ENCODE measurements around the gene OCEL1. TPM values are rescaled to one million over a fixed set of nuclear protein-coding genes. Genes with fewer than 3 reads are reported as not detected.

The OCEL1 gene
- total RNA-seq, 1 experiment from 2014 or later, result 1.6 TPM

DNA sequence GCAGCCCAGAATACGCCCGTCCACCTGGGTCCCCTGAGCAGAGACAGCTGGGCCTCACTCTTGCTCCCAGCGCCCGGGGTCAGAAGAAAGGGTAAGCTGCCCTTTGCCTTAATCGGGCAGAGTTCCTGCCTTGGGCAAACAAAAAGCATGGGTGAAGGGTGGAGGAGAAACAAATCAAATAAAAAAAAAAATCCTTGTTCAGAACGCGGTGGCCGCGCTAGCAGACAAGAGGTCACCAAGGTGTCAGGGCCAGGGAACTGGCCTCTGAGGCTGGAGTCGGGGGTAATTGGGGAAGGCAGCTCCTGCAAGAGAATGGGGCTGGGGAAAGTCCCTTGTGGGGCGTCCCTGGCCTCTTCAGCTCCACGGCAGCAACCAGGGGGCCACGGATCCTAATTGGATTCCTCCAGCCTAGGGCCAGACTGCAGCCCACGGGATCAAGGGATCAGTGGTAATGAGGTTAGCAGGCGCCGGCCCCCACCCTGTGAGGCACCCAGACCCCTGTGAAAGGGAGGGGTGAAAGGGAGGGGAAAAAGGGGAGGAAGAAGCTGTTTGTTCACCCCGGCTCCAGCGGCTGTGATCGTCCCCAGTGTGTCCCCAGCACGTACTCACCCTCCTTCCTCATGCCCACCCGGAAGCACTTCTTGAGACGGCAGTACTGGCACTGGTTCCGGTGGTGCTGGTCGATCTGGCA, 14.2 kb downstream of the OCEL1 start:
- no peak for DNase-seq (ENCODE audit: low read depth)

DNA sequence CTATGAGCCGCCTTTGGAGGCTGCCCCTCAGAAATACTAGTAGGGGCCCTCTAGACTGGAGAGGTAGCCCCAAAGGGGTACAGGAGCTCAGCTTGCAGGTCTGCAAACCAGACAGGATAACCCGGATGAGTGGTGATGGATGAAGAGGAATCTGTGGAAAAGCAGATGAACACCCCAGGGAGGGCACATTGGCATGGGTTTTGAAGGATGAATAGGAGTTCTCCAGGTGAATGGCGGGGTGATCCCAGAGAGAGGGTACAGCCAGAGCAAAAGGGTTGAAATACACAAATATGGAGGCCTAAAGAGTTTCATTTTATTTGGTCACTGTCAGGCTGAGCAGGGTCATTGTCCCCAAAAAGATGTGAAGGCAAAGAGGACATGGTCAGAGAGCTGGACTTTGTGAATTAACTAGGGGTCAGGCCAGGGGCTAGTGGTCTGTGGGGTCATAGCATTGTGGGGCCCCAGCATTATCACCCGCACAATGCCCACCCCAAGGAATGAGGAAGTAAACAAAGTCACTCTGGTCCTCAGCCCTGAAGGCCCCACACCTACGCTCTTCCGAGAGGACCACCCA, 14.9 kb downstream of the OCEL1 start:
- DNase-seq (ENCODE audit: low read depth), result no peak

DNA sequence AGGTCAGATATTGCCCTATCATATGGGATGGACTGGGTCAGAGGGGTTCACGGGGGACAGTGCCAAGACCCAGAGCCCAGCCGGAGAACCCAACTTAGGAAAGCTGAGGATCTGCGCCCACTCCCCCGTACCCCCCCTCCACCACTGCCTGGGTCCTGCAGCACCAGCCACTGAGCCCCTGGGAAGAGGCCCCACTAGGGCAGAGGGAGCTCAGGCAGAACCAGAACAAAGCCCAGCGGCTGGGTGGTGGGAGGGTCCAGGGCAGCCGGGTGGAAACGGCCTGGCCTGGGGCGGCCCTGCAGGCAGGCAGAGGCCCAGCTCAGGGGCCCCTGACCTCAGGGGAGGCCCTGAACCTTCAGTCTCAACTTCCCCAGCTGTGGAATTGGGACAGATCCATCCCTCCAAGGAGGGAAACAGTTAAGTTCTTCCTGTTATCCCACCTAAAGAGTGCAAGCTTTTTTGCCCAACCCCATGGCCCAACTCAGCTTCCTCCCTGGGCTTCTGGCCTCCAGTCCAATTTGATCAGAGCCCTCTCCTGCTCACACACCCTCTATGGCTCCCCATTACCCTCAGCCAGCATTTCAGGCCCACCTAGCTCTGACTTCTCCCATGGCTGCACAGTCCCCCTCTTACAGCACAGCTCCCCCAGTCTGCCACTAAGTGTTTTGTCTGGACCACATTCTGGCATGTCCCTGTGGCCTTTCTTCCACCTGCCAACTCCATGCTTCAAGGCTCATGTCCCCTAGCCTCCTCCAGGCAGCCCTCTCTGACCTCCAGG, 16.6 kb downstream of the OCEL1 start:
- DNase-seq (ENCODE audit: low read depth), result no peak

DNA sequence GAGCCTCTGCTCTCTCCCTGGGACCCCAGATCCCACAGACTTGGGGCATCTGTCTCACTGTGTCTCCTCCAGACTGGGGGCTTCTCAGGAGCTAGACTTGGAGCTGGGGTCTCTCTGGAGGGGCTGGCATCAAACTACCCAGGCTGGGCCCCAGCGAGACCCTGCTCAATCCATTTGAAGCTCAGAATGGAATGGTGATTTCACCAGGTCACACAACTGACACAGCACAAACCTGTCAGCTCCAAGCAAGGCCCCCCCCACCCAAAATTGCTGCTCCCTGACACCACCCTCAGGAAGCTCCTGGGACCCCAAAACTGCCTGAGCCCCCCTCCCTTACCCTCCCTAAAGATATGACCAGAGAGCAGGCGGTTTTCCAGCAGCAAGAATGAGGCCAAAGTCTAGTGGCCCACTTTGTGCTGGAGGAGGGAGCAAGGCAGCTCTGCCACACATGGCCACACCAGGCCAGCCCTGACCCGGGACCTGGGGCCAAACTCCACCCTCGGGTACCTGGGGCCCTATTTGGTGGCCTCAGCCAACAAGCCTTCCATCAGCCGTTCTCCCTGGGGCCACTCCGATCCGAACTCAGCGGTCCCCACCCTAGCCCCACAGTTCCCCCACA, 17.3 kb downstream of the OCEL1 start:
- DNase-seq (ENCODE audit: low read depth), result no peak

DNA sequence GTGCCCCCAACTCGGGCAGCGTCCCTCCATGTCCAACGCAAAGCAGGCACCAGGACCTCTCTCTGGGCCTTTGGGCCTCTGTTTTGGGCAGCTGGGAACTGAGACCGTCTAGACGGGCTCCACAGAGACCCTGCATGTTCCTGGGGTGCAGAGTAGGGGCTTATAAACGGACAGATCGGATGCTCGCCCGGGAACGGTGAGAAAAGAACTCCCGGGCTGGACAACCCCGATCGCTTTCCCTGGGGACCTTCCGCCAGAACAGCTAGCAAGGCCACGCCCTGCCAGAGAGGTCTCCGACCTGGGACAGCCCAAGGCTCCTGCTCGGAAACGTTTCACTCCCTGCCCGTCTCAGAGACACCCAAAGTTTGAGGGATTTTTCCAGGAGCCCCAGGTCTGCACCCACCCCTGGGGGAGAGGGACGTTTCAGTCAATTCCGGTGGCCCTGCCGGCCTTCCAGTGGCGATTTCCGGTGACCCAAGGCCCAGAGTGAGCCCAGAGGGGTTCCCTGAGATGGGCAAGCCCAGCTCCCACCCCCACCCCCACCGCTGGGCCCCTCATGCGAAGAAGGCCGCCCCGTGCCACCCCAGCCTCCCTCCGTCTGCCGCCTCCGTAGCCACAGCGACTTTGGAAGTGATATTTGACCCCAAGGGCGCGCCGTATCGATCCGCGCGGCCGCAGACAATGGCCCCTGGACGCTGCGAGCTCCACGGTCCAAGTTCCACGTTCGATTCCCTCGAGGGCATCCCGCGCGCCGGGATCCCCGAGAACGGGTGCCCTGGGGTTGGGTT, 18.0 kb downstream of the OCEL1 start:
- DNase-seq (ENCODE audit: low read depth), result peak; percentile 50

DNA sequence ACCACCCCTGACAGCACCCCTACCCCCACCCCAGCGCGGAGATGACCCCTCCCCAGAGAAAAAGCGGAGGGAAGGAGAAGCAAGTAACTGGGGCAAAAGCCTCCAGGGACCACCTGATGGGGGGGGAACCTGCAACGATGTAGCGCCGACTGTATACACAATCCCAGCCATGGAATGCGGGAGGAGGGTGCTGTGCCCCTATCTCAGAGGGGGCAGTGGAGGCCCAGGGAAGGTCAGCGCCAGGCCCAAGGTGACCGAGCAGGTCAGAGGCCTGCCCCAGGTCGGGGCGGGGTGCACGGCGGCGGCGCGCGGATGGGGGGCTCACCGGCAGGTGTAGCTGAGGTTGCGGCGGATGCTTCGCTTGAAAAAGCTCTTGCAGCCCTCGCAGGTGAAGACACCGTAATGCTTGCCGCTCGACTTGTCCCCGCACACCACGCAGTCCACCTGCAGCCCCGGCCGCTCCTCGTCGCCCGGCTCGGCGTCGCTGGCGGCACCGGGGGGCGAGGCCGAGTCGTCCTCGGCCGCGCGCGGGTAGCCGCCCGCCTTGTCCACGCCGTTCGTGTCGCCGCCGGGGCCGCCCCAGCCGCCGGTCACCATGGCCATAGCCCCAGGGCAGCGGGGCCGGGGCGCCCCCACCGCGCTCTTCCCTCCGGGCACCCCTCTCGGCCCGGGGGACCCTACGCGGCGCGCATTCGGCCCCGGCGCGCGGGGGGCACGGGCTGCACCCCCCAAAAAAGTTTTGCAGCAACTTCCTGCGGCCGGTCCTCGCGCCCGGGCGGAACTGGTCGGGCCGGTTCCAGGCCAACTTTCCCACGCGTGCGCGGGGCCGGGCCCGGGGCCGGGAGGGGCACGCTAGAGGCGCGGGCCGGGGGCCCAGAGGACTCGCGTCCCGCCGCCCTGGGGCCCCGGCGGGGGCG, 18.9 kb downstream of the OCEL1 start:
- DNase-seq (ENCODE audit: low read depth), result no peak

DNA sequence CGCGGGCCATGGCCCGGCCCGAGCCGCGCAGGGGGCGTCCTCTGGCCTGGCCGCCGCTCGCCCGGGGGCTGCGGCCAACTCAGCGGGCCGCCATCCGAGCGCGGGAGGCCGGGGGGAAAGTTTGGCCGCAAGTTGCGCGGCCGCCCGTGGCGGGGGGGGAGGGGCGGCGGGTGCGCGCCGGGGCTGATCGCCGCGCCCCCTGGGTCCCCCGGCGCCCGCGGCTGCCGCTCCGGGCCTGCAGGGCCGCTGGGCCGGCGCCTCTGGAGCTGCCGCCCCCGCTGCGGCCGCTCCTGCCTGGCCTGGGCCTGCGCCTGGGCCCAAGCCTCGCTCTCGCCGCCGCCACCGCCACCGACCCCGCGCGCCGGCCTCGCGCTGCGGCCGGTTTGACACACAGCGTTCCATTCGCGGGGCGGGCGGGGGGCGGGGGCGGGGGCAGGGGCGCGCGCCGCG, 19.5 kb downstream of the OCEL1 start, which contains the start of gene NR2F6:
Gene NR2F6, minus strand, starts transcription at position 385 of the 450 bp plus-strand sequence. CDS start 699 bp downstream, outside the sequence.
- DNase-seq (ENCODE audit: low read depth), result no peak

DNA sequence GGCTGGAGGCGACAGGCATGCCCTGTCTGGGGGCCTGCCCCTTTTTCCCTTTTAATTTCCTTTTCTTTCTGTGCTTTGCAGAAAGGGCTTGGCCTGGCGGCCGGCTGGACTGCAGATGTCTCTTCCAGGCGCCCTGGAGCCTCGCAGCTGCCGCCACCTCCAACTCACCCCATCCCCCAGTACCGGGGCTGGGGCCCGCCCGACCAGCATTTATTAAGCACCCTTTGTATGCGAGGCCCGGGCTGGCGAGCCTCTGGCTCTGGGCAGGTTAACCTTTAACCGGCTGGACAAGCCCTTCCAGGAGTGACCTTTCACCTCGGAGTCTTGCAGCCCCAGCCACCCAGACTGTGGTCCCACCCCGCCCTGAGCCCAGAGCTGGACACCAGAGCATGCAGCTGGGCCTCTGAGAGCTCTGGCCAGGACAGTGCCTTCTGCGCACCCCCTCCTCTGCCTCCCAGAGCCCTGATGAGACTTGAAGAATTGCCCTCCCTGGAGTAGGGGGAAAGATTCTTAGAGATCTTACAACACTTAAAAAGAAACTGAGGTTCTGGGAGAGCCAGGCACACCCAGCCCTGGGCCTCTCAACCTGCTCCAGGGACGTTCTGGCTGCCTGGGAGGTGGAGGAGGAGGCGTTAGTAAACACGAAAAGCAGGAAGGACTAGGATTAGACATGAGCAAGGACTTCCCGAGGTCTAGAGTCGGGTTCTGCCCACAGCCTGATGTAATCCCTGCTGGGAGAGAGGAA, 20.8 kb downstream of the OCEL1 start:
- peak; percentile 61 for DNase-seq (ENCODE audit: low read depth)

DNA sequence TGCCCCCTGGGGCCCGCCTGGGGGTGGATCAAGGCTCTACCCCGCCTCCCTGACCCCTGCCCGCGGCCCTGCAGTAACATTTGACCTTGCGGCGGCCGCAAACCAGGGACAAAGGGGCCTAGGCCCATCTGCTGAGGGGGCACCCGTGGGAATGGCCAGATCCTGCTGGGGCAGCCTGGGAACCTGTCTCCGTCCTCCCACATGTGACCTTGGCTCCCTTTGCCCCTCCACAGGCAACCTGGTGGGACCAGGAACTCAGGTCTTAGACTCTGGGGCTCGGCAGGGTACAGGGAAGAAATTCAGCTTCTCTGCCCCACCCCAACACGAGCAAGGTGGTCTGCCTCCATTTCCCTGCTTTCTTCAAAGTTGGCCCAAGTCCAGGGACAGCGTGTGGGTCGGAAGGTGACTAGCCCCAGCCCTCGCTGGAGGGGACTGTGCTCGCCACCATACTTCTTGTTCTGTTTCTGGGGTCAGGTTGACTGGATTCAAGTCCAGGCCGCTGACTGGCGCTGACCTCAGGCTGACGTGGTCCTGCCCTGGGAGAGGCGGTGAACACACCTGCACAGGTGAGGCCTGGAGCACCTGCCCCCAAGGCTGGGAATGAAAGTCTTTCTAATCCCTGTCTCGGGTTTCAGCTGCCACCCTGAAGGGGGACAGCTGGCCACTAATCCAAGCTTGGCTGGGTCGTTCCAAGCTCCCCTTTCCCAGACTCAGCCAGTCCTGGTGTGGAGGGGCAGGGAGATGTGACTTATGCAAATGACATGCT, 22.2 kb downstream of the OCEL1 start:
- no peak for DNase-seq (ENCODE audit: low read depth)

DNA sequence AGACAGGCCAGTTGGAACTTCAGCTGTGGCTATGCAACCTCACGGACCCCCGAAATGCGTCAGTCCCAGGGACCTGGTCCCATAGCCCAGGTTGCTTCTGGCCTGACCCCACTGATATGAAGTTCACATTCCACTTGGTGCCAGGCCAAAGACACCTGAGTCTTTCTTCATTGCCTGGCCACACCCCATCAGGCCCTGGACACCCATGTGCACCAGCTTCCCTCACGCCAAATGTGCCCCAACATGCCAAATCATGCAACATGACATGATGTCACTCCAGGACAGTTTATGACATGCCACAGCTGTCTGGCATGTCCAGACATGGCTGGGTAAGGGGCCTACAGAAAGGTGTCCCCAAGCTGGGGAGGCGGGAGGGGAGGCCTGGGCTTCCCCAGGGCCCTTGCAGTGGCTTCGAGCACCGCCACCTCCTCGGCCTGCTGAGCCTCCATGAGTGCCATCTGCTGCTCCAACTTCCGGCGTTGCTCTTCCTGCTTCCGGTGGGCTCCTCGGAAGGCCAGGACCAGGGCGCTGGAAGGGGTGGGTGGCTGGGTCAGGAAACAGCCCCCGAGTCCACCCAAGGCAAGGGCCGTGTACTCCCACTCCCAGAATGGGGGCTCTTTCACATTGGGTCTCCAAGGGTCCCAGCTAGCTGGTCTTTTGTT, 24.0 kb downstream of the OCEL1 start:
- no peak for DNase-seq (ENCODE audit: low read depth)

DNA sequence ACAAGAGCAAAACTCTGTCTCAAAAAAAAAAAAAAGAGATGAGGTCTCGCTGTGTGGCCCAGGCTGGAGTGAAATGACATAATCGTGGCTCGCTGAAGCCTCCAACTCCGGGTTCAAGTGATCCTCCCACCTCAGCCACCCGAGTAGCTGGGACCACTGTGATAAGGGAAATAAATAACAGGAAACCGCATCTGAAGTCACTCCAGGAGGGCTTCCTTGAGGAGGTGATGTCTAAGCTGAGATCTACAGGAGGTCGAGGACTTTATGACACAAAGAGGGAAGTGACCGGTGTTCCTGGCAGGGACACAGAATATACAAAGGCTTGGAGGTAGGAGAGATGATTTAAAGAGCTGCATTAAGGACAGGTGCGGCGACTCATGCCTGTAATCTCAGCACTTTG, 28.6 kb downstream of the OCEL1 start:
- DNase-seq (ENCODE audit: low read depth), result no peak

DNA sequence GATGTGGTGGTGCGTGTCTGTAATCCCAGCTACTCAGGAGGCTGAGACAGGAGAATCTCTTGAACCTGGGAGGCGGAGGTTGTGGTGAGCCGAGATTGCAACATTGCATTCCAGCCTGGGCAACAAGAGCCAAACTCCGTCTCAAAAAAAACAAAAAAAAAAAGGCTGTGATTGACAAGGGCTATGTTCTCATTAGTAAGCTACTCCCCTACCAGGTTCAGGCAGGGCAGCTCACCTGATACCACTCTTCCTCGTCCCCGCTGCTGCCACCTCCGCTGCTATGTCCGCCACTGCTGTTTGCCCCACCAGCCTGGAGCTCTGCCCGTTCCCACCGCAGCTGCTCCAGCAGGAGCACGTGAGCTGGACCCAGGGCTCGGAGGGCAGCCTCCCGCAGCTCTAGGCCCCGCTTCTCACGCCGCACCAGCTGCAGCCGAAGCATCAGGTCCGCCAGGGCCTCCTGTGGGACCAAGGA, 29.2 kb downstream of the OCEL1 start:
- DNase-seq (ENCODE audit: low read depth), result peak; percentile 30

DNA sequence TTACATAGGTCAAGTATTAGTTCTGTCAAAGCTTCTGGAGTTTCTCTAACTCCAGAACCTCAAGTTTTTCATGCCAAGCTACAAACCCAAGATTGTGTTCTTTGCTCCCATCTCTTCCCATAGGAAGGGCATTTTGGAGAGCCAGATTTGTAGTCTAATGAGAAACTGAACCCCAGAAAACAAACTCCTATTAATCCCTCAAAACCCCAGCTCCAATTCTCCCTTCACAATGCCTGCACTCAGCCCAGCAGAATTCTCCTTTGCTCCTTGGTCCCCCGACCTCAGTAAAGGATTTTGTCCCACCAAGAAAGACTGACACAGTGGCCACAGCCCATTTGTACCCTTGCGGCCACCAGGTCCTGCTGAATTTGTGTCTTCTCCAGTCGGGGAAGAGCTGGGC, 30.1 kb downstream of the OCEL1 start:
- no peak for DNase-seq (ENCODE audit: low read depth)

DNA sequence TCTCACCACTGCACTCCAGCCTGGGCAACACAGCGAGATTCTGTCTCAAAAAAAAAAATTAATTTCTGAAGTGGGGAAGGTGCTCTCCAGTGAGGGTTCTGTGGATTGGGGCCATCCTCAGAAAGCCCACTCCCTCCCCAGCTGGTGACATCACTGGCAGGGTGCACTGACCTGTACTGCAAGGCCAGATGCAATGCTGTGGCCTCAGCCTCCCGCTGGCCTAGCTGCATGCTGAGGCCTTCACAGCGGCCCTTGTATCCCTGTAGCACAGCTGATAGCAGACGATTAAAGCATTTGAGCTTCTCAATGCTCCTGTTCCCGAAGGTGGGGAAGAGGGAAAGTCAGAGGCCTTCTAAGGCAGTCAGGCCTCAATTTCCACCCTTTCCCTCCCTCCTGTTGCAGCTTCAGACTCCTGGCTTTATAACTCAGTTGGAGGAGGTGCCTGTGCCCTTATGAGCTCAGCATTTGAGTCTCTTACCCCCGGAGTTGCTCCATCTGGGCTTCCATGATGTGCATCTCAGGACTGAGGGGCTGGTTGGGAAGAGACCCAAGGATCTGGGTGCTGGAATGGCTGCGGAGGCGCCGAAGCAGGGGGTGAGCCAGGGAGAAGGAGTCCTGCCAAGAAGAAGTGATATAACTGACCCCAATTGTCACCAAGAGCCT, 33.2 kb downstream of the OCEL1 start:
- no peak for DNase-seq (ENCODE audit: low read depth)

DNA sequence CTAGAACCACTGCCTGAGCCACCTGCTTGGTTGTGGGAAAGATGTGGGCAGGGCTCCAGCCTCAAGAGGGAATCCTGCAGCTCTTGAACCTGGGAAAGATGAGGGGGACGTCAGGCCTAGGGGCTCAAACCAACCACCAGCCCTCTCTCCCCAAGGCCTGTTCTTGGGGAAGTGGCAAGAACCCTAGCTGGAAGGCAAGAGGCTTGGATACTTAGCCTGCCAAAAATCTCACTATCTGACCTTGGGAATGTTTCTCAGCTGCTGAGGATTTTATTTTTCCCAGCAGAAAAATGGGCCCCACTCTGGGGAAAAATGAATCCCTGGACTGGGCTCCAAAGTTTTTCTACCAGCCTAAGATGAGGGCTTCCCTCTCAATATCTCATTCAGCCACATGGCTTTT, 33.9 kb downstream of the OCEL1 start:
- no peak for DNase-seq (ENCODE audit: low read depth)

DNA sequence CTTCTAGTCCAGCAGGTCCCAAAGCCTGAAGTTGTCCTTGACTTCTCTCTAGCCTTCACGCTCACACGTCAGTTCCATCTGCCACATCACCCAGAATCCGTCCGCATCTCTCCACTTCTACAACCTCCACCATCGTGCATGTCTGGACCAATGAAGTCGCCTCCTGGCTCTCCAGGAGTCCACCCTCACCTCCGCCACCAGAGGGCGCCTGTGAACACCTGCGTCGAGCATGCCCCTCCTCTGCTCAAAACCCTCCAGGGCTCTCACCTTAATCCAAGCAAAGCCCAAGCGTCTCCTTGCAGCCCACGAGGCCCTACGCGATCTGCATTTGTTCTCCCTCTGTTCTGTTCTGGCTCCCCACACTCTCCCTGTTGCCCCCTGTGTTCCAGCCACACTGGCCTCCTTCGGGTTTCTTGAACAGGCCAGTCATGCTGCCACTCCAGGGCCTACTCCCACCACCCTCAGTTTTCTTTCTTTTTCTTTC, 34.9 kb downstream of the OCEL1 start:
- peak; percentile 85 for DNase-seq (ENCODE audit: low read depth)

DNA sequence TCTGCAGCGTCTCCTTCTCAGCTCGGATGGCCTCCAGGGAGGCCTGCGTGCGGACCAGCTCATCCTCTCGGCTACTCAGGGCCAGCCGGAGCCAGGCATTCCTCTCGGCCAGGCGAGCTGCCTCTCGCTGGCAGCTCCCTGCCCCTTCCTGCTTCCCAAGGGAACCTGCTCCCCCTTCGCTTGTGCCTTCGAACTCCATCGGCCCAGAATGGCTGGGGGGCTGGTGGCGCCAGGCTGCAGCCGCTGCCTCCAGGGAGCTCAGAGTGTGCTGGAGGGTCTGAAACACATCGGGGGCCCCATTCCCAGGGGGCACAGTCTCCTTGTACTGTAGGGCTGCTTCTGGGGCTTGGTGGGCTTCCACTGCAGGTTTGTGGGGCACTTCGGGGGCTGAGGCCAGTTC, 36.5 kb downstream of the OCEL1 start:
- DNase-seq (ENCODE audit: low read depth), result no peak
